H7 (cell line): ENCODE results near the gene AHRR. TPM values are rescaled to one million over a fixed set of nuclear protein-coding genes. Genes with fewer than 3 reads are reported as not detected.
A peak's percentile ranks its signal among the peaks of the same experiment; 100 is the strongest.

ENCODE experiments used
- DNase-seq: peaks from one replicate; pipeline ENCODE4 v3.0.0; 2012
- H3K27me3 ChIP-seq: 2 replicates; pipeline ENCODE4 v1.6.0; 2011; ENCODE audit warnings: mild to moderate bottlenecking, low read length; ENCODE audit not compliant: control insufficient read depth, insufficient read depth
- H3K36me3 ChIP-seq: replicated peaks from 2 replicates; pipeline ENCODE4 v1.5.1; 2011; ENCODE audit warnings: low read length; ENCODE audit not compliant: control insufficient read depth, insufficient read depth
- H3K4me3 ChIP-seq: 2 replicates; pipeline ENCODE4 v1.5.1; 2011; ENCODE audit warnings: low read depth, mild to moderate bottlenecking, control low read depth, low read length, moderate library complexity; ENCODE audit not compliant: insufficient read depth
- total RNA-seq: library from RNA; depleted of rRNA; stranded (reverse); fragments of >200 nt; shearing (Covaris generic); gene quantifications from 2 replicates; pipeline ENCODE4 v1.2.3, GENCODE V29; 2014

Gene AHRR
- total RNA-seq, 1 experiment from 2014 or later = 1.4 TPM

- peaks cover 15% of the 10 kb centered on the region for H3K27me3 ChIP-seq
- H3K36me3 ChIP-seq = no peaks in the 10 kb centered on the region
- no peak overlapping the region for H3K4me3 ChIP-seq
- DNase-seq = peak; percentile 48
Observed at GRCh38 chr5:342501-343460, 21.3 kb downstream of the AHRR start.

- peak; percentile 86 for DNase-seq
- Histone ChIP-seq H3K36me3 (no peaks in the 10 kb centered on the region), H3K4me3 (peak overlapping the region; percentile 33), H3K27me3 (peaks cover 15% of the 10 kb centered on the region)
Observed at GRCh38 chr5:343461-344401, 22.2 kb downstream of the AHRR start.

- H3K27me3 ChIP-seq = peaks cover 15% of the 10 kb centered on the region
- no peak overlapping the region for H3K4me3 ChIP-seq
- no peak for DNase-seq
- no peaks in the 10 kb centered on the region for H3K36me3 ChIP-seq
Observed at GRCh38 chr5:344668-345067, 23.2 kb downstream of the AHRR start.

GRCh38 chr5:345404-346195 lies 24.1 kb downstream of the AHRR start:
- no peak overlapping the region for H3K4me3 ChIP-seq
- H3K27me3 ChIP-seq = peaks cover 15% of the 10 kb centered on the region
- peak; percentile 75 for DNase-seq
- H3K36me3 ChIP-seq = no peaks in the 10 kb centered on the region

GRCh38 chr5:346229-346935 lies 24.9 kb downstream of the AHRR start:
- Histone ChIP-seq H3K4me3 (no peak overlapping the region), H3K36me3 (no peaks in the 10 kb centered on the region), H3K27me3 (peaks cover 15% of the 10 kb centered on the region)
- peak; percentile 77 for DNase-seq

- DNase-seq = peak; percentile 24
- Histone ChIP-seq H3K36me3 (no peaks in the 10 kb centered on the region), H3K4me3 (no peak overlapping the region), H3K27me3 (peaks cover 13% of the 10 kb centered on the region)
Observed at GRCh38 chr5:347712-348284, 26.3 kb downstream of the AHRR start.

- Histone ChIP-seq H3K27me3 (peaks cover 5% of the 10 kb centered on the region), H3K4me3 (no peak overlapping the region), H3K36me3 (no peaks in the 10 kb centered on the region)
- DNase-seq = no peak
Observed at GRCh38 chr5:348726-349125, 27.2 kb downstream of the AHRR start.

GRCh38 chr5:350355-350754 lies 28.8 kb downstream of the AHRR start:
- DNase-seq = peak; percentile 88
- H3K36me3 ChIP-seq = no peaks in the 10 kb centered on the region
- H3K27me3 ChIP-seq = no peaks in the 10 kb centered on the region
- no peak overlapping the region for H3K4me3 ChIP-seq

- H3K27me3 ChIP-seq = no peaks in the 10 kb centered on the region
- no peak overlapping the region for H3K4me3 ChIP-seq
- no peaks in the 10 kb centered on the region for H3K36me3 ChIP-seq
- DNase-seq = no peak
Observed at GRCh38 chr5:351084-351920, 29.8 kb downstream of the AHRR start.

- H3K4me3 ChIP-seq = no peak overlapping the region
- no peaks in the 10 kb centered on the region for H3K27me3 ChIP-seq
- no peaks in the 10 kb centered on the region for H3K36me3 ChIP-seq
- DNase-seq = peak; percentile 23
Observed at GRCh38 chr5:351921-352245, 30.4 kb downstream of the AHRR start.

GRCh38 chr5:352639-353611 lies 31.4 kb downstream of the AHRR start:
- H3K4me3 ChIP-seq = no peak overlapping the region
- peak; percentile 78 for DNase-seq
- H3K27me3 ChIP-seq = no peaks in the 10 kb centered on the region
- no peaks in the 10 kb centered on the region for H3K36me3 ChIP-seq
